Activated gamma-delta T cell (primary cell): ENCODE data around the gene POLR2C.

Experiments used
- DNase-seq: peaks from one replicate; lab custom pipeline; 2025; lab: John Stamatoyannopoulos, UW

Gene POLR2C

GRCh38 chr16:57447186-57447962 is 15.1 kb upstream of the POLR2C start, which contains the start of the genes CIAPIN1 and COQ9:
TSS of gene CIAPIN1 (minus strand) at chr16:57447385. CDS start at chr16:57440928, 6,457 bp downstream.
TSS of gene COQ9 (plus strand) at chr16:57447479. CDS start at chr16:57447506, 27 bp downstream.
- peak; percentile 88 for DNase-seq

GRCh38 chr16:57452021-57452420 is 10.5 kb upstream of the POLR2C start:
- no peak for DNase-seq

GRCh38 chr16:57462978-57463362 is 491 bp downstream of the POLR2C start:
- no peak for DNase-seq

GRCh38 chr16:57464523-57464922 is 2.0 kb downstream of the POLR2C start:
- DNase-seq: no peak

DNA sequence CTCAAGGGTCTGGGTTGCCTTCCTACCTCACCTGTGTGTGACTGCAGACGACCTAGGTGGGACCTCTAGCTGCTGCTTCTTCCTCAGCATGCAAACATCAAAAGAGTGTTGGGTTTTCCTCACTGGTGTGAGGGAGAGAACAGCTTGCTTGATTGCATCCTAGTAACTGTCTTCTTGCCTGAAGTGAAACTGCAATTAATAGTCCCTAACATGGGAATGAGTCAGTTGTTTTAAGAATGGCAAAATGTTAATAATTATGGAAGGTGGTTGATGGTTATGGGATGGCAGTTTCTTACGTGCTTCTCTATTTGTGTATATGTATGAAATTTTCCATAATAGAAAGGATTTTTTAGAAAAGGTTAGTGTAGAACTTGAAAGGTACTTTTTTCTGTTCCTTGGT is 5.9 kb downstream of the POLR2C start:
- no peak for DNase-seq

DNA sequence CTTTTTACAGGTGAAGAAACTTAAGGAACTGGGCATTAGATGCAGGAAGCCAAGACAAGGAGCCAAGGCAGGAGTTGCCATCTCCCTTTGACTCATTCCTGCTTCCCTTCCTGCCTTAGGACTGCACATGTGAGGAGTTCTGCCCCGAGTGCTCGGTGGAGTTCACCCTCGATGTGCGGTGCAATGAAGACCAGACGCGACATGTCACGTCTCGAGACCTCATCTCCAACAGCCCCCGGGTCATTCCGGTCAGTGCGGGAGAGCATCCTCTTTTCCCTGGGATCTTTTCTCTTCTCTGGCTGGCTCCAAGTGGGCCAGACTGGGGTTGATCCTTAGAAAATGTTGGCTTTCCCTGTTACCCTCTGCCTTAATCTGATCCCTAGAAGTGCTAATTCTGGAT is 6.6 kb downstream of the POLR2C start:
- DNase-seq: no peak

GRCh38 chr16:57469917-57470470 is 7.5 kb downstream of the POLR2C start:
- DNase-seq: no peak

DNA sequence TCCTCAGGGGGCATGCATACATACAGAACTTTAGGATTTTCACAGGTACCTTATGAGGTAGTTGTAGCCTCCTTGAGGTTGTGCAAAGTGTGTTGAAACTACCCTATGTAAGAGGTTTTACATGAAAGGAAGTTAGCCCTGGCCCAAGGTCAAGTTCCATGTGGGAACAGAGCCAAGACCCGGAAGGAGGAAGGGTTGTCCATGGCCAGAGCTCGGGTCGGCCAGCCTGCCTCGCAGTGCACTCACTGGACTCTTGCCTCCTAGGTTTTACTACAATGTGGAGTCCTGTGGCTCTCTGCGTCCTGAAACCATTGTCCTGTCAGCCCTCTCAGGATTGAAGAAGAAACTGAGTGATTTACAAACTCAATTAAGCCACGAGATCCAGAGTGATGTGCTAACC is 8.2 kb downstream of the POLR2C start:
- no peak for DNase-seq

DNA sequence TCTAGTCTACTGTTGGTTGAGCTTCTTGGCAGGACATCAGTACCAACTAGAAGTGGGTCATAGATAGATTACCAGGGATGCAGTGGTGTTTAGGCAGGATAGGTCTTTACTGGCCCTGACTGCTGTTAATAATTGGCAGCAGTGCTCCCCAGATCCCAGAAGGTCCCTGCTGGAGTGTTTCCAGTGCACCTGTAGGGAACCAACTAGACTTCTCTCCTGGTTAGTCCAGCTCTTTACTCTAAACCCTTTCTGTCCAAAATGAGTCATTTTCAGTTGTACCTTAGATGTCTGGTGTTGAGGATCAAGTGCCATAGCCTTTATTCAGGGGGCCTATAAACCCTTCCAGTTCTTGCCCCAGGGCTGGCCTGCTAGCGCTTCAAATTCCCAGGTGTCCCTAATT is 8.7 kb downstream of the POLR2C start:
- DNase-seq: no peak

DNA sequence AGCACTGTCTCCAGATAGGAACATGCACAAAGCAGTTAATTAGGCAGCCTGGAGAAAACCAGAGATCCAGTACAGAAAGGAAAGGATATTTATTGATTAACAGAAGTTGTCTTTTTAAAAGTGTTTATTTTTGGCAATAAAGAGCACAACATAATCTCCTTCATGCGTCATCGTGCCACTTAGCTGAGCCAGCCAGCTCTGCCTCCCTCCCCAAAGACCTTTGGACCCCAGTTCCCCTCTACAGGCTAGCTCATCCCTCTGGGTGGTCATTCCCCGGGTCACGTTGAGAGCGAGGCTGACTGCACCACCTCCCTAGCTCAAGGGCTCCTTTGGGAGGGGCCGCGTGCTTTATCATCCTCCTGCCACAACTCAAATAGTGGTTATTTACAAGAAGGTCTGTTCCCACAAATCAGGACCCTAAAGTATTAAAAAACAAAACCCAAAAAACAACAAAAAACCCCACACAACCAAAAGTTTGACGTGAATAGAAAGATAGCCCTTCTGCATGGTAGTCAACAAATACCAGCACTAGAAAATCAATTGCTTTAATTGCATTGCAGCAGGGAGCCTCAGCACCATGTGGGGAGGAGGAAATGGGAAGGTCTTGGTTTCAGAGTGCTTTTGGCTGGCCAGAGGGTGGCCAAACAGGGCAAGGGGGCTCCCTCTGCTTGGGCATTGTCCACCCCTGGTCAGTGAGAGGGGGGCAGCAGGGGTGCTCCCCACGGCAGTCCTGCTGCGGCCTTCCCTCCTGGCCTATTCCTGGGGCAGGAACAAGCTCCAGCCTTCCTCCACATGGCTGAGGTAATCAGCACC is 9.6 kb downstream of the POLR2C start:
- DNase-seq: no peak

GRCh38 chr16:57472665-57473060 is 10.2 kb downstream of the POLR2C start:
- DNase-seq: no peak

DNA sequence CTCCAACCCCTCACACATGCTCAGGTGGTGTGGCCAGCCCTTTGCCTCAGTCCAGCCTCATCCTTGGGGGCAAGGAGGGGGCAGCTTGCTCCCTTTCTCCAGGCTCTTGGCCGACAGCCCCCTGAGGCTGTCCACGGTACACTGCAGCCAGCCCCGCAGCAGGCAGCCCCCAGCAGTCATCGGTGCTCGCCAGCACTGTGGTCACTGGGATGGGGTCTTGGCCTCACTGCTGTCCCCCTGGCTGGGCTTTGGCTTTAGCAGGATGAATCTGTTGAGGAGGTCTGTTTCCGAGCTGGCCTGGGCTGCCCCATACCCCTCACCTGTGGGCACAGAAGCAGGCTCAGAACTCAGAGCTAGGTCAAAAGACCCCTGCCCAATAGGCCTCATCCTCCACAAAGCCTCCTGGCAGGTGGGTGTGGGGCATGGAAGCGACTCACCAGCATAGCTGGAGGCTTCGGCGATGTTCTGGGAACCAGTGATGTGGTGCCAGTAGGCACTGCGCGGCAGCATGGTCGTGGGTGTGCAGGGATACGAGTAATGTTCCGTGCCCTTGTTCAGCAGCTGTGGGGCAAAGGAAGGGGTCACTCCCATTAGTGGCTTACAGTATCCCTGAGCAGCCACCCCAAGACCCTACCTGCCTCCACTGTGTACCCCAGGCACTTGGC is 10.8 kb downstream of the POLR2C start:
- no peak for DNase-seq

- no peak for DNase-seq
Measured at GRCh38 chr16:57473906-57474305, 11.4 kb downstream of the POLR2C start.

DNA sequence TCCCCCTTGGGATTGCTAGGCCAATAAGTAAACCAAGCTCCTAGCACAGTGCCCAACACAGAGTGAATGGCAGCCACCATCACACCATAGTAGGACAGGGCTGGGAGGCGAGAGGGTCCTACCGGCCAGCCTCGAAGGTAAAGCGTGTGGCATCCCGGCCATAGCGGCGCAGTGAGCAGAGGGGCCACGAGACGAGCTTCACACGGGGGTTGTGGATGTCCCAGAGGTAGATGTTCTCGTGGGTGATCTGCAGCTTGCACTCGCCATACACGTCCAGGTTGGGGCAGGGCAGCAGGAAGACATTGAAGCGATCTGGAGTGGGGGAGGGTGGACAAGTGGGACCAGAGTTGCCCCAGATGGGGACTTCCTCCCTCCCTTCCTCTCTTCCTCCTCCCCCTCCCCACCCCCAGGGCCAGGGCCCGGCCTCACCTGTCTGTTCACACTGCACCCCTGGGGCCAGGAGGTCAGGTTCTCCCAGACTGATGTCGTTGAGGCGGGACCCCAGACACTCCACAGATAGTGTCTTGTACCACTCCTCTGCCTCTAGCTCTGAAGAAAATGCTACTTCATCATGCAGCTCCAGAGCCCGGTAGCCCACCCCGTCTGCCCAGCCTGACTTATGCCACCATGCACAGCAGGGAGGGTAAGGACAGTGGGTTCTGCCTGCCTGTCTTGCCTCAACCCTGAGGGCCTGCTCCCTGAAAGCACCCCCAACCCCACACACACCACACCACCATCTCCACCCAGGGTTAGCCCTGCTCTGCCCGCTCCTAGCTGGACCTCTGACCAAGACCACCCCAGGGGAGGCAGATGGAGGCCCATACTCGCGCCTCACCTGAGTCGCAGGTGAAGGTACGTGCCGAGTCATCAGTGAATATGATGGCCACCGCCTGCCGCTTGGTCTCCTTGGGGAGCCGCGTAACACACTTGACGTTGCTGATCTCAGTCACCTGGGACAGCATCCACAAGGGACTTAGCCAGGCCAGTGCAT is 12.5 kb downstream of the POLR2C start:
- no peak for DNase-seq

GRCh38 chr16:57475711-57476339 is 13.3 kb downstream of the POLR2C start:
- DNase-seq: peak; percentile 45

DNA sequence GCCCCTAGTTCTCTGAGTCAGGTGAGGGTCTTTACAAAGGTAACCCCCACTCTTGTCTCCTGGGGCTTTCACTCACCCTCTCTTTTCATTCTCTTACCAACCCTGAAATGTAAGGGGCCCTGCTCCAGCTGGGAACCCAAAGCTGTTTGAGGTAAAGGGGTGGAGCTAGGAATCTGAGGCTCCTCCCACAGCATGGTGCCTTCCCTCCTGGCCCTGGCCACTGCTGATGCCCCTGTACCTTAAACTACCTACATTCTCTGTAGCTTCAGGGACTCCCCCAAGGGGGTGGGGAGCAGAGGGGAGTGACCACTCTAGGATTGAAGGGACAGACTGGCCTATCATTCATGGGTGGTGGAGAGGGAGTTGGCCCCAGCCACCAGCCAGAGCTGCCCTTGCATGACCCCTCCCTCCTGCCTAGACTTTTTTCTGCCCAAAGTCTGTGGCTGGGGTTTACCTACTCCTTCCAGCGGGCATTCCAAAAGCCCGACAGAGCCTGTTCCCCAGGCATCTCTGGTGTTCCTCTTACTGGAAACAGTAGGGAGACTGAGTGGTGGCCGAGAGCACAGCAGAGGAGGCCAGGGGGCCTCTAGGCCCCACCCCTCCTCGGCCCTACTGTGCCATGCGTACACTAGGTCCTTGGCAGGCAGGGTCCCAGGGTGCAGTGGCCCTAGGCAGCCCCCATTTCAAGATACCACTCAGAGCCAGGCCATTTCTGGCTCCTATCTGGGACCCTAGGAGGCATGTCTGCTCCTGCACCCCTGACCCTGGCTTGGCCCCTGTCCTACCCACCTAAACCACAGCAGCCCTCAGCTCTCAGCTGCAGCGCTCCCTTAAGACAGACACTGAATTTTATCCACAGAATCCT is 14.3 kb downstream of the POLR2C start:
- DNase-seq: no peak

GRCh38 chr16:57477531-57478202 is 15.2 kb downstream of the POLR2C start:
- no peak for DNase-seq

DNA sequence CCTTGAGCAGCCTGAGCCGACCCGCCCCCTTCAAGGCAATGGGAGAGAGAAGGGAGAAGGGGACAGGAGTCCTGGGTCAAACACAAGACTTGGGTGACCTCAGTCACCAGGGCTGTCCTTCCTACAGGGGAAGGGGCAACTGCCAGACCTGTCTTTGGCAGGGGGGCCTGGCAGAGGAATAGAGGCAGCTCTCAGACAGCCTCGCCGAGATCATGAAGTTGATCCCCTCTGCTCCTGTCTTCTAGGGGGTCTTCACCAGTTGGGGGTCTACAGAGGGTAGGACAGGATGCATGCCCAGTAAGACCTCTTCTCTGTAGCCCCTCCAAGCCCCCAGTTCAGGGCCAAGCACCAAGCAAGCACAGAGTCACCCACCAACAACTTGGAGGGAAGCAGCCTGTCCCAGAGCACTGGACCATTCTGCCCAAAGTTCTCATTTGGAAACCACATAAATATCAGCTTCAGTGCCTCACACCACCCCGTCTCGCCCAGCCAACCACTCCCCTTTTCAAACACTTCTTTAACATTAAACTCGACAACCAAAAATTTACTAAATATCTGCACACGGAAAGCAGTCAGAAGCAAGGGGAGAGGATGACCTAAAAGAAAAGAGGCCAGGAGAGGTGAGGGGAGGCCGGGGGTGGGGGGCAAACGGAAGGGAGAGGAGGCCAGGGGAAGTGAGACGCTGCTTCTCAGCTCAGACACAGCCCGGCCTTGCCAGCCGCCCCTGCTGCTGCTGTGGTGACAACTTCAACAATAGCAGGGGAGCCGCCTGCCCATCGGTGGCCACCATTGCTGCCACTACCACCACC is 16.1 kb downstream of the POLR2C start:
- DNase-seq: no peak
